ENCODE results near the gene PEX6.

Gene PEX6

GRCh38 chr6:42981836-42982235, 2.9 kb upstream of the PEX6 start:
- TF ChIP-seq YY1 (IDR thresholded peaks at IDR 0.05; ENCODE audit: insufficient read depth, insufficient read length) (no peak), ZNF274 (IDR thresholded peaks at IDR 0.05; ENCODE audit: low read depth, low read length) (no peak), SUZ12 (IDR thresholded peaks at IDR 0.05; ENCODE audit: extremely low read depth, insufficient read depth, insufficient read length) (no peak)
- Histone ChIP-seq H3K9ac (ENCODE audit: insufficient read length, low read depth) (no peak overlapping the region), H3K4me1 (ENCODE audit: insufficient read depth, insufficient read length) (peaks cover 5% of the 10 kb centered on the region)

GRCh38 chr6:42979523-42980177, 669 bp upstream of the PEX6 start:
- Histone ChIP-seq H3K36me3 (ENCODE audit: insufficient read depth, insufficient read length, low read length) (peaks cover 6% of the 10 kb centered on the region), H3K4me1 (ENCODE audit: insufficient read depth, insufficient read length) (peaks cover 2% of the 10 kb centered on the region), H3K9ac (ENCODE audit: insufficient read length, low read depth) (peak overlapping the region; percentile 91), H3K9me3 (ENCODE audit: insufficient read depth, low read length) (no peaks in the 10 kb centered on the region), H3K27me3 (ENCODE audit: insufficient read depth, insufficient read length) (no peaks in the 10 kb centered on the region), H3K4me3 (ENCODE audit: insufficient read length, low read depth) (peak overlapping the region; percentile 67)
- no peak for DNase-seq (ENCODE audit: low read depth, low spot score)
- TF ChIP-seq ZNF274 (IDR thresholded peaks at IDR 0.05; ENCODE audit: low read depth, low read length) (no peak), YY1 (IDR thresholded peaks at IDR 0.05; ENCODE audit: insufficient read depth, insufficient read length) (no peak), SUZ12 (IDR thresholded peaks at IDR 0.05; ENCODE audit: extremely low read depth, insufficient read depth, insufficient read length) (no peak)

More at GRCh38 chr6:42981836-42982235, 2.9 kb upstream of the PEX6 start:
- Histone ChIP-seq H3K27me3 (ENCODE audit: insufficient read depth, insufficient read length) (no peaks in the 10 kb centered on the region), H3K36me3 (ENCODE audit: insufficient read depth, insufficient read length, low read length) (no peaks in the 10 kb centered on the region), H3K4me3 (ENCODE audit: insufficient read length, low read depth) (no peak overlapping the region), H3K9me3 (ENCODE audit: insufficient read depth, low read length) (no peaks in the 10 kb centered on the region)
- DNase-seq (ENCODE audit: low read depth, low spot score), result no peak

- peak overlapping the region; percentile 67 for H3K4me3 ChIP-seq (ENCODE audit: insufficient read length, low read depth)
- H3K27me3 ChIP-seq (ENCODE audit: insufficient read depth, insufficient read length), result no peaks in the 10 kb centered on the region
- no peaks in the 10 kb centered on the region for H3K4me1 ChIP-seq (ENCODE audit: insufficient read depth, insufficient read length)
- H3K9me3 ChIP-seq (ENCODE audit: insufficient read depth, low read length), result no peaks in the 10 kb centered on the region
- H3K36me3 ChIP-seq (ENCODE audit: insufficient read depth, insufficient read length, low read length), result peaks cover 15% of the 10 kb centered on the region
- TF ChIP-seq YY1 (IDR thresholded peaks at IDR 0.05; ENCODE audit: insufficient read depth, insufficient read length), result no peak
- no peak for TF ChIP-seq SUZ12 (IDR thresholded peaks at IDR 0.05; ENCODE audit: extremely low read depth, insufficient read depth, insufficient read length)
- no peak for TF ChIP-seq ZNF274 (IDR thresholded peaks at IDR 0.05; ENCODE audit: low read depth, low read length)
- H3K9ac ChIP-seq (ENCODE audit: insufficient read length, low read depth), result peak overlapping the region; percentile 91
- no peak for DNase-seq (ENCODE audit: low read depth, low spot score)
These were observed 518 bp downstream of the PEX6 start for GRCh38 chr6:42978487-42978838.

- Histone ChIP-seq H3K9ac (ENCODE audit: insufficient read length, low read depth) (no peak overlapping the region), H3K9me3 (ENCODE audit: insufficient read depth, low read length) (no peaks in the 10 kb centered on the region), H3K27me3 (ENCODE audit: insufficient read depth, insufficient read length) (no peaks in the 10 kb centered on the region), H3K36me3 (ENCODE audit: insufficient read depth, insufficient read length, low read length) (peaks cover 22% of the 10 kb centered on the region), H3K4me3 (ENCODE audit: insufficient read length, low read depth) (no peak overlapping the region), H3K4me1 (ENCODE audit: insufficient read depth, insufficient read length) (no peaks in the 10 kb centered on the region)
- DNase-seq (ENCODE audit: low read depth, low spot score), result no peak
- TF ChIP-seq SUZ12 (IDR thresholded peaks at IDR 0.05; ENCODE audit: extremely low read depth, insufficient read depth, insufficient read length) (no peak), ZNF274 (IDR thresholded peaks at IDR 0.05; ENCODE audit: low read depth, low read length) (no peak), YY1 (IDR thresholded peaks at IDR 0.05; ENCODE audit: insufficient read depth, insufficient read length) (no peak)
These were observed 4.0 kb downstream of the PEX6 start for GRCh38 chr6:42974919-42975505.

- H3K9ac ChIP-seq (ENCODE audit: insufficient read length, low read depth), result no peak overlapping the region
- no peaks in the 10 kb centered on the region for H3K27me3 ChIP-seq (ENCODE audit: insufficient read depth, insufficient read length)
- no peaks in the 10 kb centered on the region for H3K9me3 ChIP-seq (ENCODE audit: insufficient read depth, low read length)
- no peak overlapping the region for H3K4me3 ChIP-seq (ENCODE audit: insufficient read length, low read depth)
- TF ChIP-seq ZNF274 (IDR thresholded peaks at IDR 0.05; ENCODE audit: low read depth, low read length) (no peak), YY1 (IDR thresholded peaks at IDR 0.05; ENCODE audit: insufficient read depth, insufficient read length) (no peak), SUZ12 (IDR thresholded peaks at IDR 0.05; ENCODE audit: extremely low read depth, insufficient read depth, insufficient read length) (no peak)
- DNase-seq (ENCODE audit: low read depth, low spot score), result no peak
- H3K36me3 ChIP-seq (ENCODE audit: insufficient read depth, insufficient read length, low read length), result peaks cover 33% of the 10 kb centered on the region
- H3K4me1 ChIP-seq (ENCODE audit: insufficient read depth, insufficient read length), result peaks cover 2% of the 10 kb centered on the region
These were observed 5.1 kb downstream of the PEX6 start for GRCh38 chr6:42973926-42974325.

- H3K9ac ChIP-seq (ENCODE audit: insufficient read length, low read depth), result no peak overlapping the region
- H3K27me3 ChIP-seq (ENCODE audit: insufficient read depth, insufficient read length), result no peaks in the 10 kb centered on the region
- H3K9me3 ChIP-seq (ENCODE audit: insufficient read depth, low read length), result no peaks in the 10 kb centered on the region
- H3K36me3 ChIP-seq (ENCODE audit: insufficient read depth, insufficient read length, low read length), result peaks cover 49% of the 10 kb centered on the region
- TF ChIP-seq SUZ12 (IDR thresholded peaks at IDR 0.05; ENCODE audit: extremely low read depth, insufficient read depth, insufficient read length), result no peak
- TF ChIP-seq ZNF274 (IDR thresholded peaks at IDR 0.05; ENCODE audit: low read depth, low read length), result no peak
- no peak for TF ChIP-seq YY1 (IDR thresholded peaks at IDR 0.05; ENCODE audit: insufficient read depth, insufficient read length)
- H3K4me3 ChIP-seq (ENCODE audit: insufficient read length, low read depth), result no peak overlapping the region
- no peak for DNase-seq (ENCODE audit: low read depth, low spot score)
- peaks cover 5% of the 10 kb centered on the region for H3K4me1 ChIP-seq (ENCODE audit: insufficient read depth, insufficient read length)
These were observed 7.1 kb downstream of the PEX6 start for GRCh38 chr6:42971746-42972327.

- H3K4me3 ChIP-seq (ENCODE audit: insufficient read length, low read depth), result no peak overlapping the region
- H3K9ac ChIP-seq (ENCODE audit: insufficient read length, low read depth), result no peak overlapping the region
- no peaks in the 10 kb centered on the region for H3K9me3 ChIP-seq (ENCODE audit: insufficient read depth, low read length)
- H3K36me3 ChIP-seq (ENCODE audit: insufficient read depth, insufficient read length, low read length), result peaks cover 55% of the 10 kb centered on the region
- TF ChIP-seq YY1 (IDR thresholded peaks at IDR 0.05; ENCODE audit: insufficient read depth, insufficient read length), result no peak
- no peak for TF ChIP-seq ZNF274 (IDR thresholded peaks at IDR 0.05; ENCODE audit: low read depth, low read length)
- no peak for TF ChIP-seq SUZ12 (IDR thresholded peaks at IDR 0.05; ENCODE audit: extremely low read depth, insufficient read depth, insufficient read length)
- peaks cover 5% of the 10 kb centered on the region for H3K4me1 ChIP-seq (ENCODE audit: insufficient read depth, insufficient read length)
- H3K27me3 ChIP-seq (ENCODE audit: insufficient read depth, insufficient read length), result no peaks in the 10 kb centered on the region
- no peak for DNase-seq (ENCODE audit: low read depth, low spot score)
These were observed 7.9 kb downstream of the PEX6 start for GRCh38 chr6:42970871-42971612.
